Measurements from ENCODE around the gene RNF13.

Gene RNF13

DNA sequence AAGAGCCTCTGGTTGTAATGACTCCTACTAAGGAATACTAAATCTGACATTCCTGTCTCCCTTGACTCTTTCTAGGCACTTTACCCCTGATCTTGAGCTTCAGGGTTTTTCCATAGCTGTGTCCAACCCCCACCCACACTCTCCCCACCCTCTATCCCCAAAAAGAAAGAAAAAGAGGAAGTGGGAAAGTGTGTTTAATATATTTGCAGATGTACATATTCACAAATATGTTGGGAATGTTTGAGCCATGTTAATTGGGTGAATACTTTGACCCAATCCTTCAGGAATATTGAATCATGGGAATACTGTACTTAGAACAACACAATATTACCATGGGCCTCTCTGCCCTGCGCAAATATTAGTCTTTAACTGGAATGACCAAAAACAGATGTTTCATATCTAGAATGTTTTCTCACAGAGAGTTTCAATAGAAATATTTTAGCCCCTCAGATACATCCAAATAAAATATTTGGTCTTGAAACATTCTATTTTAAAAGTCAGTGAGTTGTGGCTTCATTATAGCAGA lies 177.5 kb downstream of the RNF13 start:
- DNase-seq (ENCODE audit: insufficient read length, low spot score), result no peak
- no peak for FAIRE-seq
- TF ChIP-seq, protein P1, sequence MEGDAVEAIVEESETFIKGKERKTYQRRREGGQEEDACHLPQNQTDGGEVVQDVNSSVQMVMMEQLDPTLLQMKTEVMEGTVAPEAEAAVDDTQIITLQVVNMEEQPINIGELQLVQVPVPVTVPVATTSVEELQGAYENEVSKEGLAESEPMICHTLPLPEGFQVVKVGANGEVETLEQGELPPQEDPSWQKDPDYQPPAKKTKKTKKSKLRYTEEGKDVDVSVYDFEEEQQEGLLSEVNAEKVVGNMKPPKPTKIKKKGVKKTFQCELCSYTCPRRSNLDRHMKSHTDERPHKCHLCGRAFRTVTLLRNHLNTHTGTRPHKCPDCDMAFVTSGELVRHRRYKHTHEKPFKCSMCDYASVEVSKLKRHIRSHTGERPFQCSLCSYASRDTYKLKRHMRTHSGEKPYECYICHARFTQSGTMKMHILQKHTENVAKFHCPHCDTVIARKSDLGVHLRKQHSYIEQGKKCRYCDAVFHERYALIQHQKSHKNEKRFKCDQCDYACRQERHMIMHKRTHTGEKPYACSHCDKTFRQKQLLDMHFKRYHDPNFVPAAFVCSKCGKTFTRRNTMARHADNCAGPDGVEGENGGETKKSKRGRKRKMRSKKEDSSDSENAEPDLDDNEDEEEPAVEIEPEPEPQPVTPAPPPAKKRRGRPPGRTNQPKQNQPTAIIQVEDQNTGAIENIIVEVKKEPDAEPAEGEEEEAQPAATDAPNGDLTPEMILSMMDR (IDR thresholded peaks at IDR 0.05; ENCODE audit: insufficient read depth, missing control alignments), result no peak

DNA sequence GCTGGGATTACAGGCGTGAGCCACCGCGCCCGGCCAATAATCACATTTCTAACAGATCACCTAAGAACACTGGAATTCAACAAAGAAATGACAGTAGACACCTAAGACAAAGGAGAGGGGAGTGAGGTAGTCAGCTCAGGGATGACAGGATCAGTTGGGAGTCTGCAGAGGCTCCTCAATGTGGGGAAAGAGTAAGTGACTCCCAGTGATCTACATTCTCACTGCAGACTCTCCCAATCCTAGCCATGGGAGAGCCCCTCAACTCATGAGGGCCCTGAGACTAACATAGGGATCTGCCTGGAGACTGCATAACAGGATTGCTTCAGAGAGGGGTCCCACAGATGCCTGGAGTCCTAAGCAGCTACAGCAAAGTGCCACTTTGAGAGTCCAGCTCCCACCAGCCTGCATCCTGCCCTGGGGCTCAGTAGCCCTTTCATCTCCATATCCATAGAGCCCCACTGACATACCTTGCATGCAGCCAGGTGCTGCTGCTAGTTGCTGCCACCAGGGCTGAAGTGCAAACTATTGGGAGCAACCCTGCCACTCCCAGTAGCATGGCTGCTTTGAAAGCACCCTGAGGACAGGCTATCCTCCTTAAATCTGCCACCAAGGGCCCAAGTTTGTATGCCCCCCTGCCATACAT lies 179.5 kb downstream of the RNF13 start:
- DNase-seq (ENCODE audit: insufficient read length, low spot score), result no peak
- no peak for FAIRE-seq
- TF ChIP-seq, protein P1 (IDR thresholded peaks at IDR 0.05; ENCODE audit: insufficient read depth, missing control alignments), result no peak

DNA sequence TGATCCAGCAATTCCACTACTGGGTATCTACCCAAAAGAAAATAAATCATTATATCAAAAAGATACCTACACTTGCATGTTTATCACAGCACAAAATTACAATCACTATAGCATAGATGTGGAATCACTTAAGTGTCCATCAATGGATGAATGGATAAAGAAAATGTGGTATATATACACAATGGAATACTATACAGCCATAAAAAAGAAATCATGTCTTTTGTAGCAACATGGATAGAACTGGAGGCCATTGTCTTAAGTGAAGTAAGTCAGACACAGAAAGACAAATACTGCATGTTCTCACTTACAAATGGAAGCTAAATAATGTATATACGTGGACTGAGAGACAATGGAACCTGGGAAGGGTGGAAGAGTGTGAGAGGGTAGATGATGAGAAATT lies 185.9 kb downstream of the RNF13 start:
- no peak for FAIRE-seq
- TF ChIP-seq, protein P1 (IDR thresholded peaks at IDR 0.05; ENCODE audit: insufficient read depth, missing control alignments), result no peak
- DNase-seq (ENCODE audit: insufficient read length, low spot score), result no peak

DNA sequence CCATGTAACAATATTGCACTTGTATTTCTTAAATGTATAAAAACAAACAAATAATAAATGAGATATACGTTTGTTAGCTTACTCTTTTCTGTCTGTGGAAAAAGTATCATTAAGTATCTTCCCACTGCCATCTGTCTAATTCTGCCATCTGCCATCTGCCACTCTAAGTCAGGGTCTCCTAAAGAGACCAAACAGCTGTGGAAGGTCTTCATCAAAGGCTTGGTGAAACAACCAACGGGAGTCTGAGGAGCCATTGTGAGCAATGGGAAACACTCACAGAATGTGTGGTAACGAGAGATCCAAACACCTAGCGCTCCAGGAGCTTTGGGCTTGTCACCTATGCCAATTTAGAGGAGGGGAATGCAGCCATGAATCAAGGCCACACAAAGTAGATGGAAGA lies 186.4 kb downstream of the RNF13 start:
- TF ChIP-seq, protein P1 (IDR thresholded peaks at IDR 0.05; ENCODE audit: insufficient read depth, missing control alignments), result no peak
- FAIRE-seq (no peak), DNase-seq (ENCODE audit: insufficient read length, low spot score) (no peak)

DNA sequence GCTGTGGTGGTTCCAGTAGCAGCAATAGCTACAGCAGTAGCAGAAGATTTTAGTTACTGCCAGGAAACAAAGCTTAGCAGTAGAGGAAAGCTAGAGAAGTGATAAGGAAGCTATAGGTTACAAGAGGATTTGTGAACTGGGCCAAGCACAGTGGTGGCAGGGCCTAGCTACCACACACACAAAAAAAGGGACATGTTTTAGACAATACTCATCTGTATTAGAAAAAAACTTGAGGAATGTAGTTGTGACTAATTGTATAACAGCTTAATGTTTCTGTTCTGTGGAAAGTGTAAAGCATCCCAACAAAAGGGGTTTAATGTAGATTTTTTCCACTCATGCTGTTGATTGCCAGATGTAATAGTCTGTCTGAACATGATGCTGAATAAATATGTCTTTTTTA lies 187.6 kb downstream of the RNF13 start:
- FAIRE-seq (no peak), DNase-seq (ENCODE audit: insufficient read length, low spot score) (no peak)
- TF ChIP-seq, protein P1 (IDR thresholded peaks at IDR 0.05; ENCODE audit: insufficient read depth, missing control alignments), result no peak

DNA sequence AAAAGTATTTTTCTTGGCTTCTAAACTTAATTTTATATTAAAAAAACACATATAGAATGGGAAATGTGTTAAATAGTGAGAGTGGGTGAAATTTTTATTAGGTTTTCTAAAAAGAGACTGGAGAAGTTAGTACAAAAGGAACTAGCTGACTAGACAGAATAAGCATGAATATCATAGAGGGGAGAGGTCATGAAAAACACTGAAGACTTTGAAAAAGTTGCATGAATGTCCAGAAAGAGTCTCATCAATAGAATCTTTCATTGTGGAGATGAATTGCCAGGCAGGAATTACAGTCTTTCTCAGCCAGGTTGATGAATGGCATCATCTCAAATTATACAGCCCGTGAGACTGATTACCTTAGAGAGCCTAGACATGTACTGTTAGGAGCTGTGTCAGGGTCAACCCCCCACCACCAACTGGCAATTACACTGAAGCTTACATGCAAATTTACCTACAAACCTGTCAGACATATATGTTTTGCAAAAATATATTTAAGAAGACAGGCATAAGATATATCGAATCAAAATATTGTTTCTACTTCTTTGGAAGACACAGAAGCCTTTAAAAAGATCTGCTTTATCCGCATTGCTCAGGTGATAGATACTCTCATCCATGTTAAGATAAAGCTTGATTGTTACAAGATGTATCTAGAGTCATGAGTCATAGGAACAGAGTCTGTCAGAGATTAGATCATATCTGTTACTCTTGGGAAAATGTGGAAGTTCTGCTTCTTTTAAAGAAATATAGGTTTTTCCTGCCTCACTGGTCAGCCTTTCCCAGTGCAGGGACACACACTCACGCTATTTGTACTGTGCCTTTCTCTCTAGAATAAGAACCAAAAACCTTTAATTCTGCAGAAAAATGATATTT lies 192.5 kb downstream of the RNF13 start:
- TF ChIP-seq, protein P1 (IDR thresholded peaks at IDR 0.05; ENCODE audit: insufficient read depth, missing control alignments), result no peak
- FAIRE-seq, result no peak
- DNase-seq (ENCODE audit: insufficient read length, low spot score), result no peak

DNA sequence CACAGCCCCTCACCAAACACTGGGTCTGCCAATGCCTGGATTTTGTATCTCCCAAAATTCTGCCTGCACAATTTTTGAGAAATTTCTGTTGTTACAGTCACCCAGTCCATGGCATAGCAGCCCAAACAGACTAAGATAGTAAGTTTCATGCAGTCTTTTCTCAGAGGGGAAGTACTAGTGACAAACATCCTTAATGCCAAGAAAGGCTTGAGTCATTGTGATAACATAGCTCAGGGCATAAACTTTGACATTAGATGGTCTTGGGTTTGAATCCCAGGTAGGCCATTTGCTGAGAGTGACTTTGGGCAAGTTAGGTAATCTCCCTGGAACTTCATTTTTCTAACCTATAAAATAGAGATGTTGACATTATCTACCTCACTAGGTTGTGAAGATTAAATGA lies 193.8 kb downstream of the RNF13 start:
- TF ChIP-seq, protein P1 (IDR thresholded peaks at IDR 0.05; ENCODE audit: insufficient read depth, missing control alignments), result no peak
- FAIRE-seq (no peak), DNase-seq (ENCODE audit: insufficient read length, low spot score) (no peak)

Data from D721Med (cell line).